Liver (tissue), 9 donors: ENCODE measurements around the gene ZNF678. TPM values are rescaled to one million over a fixed set of nuclear protein-coding genes. Genes with fewer than 3 reads are reported as not detected.
"Not testable (repeated sequence)": the region's sequence is repeated elsewhere in the genome, so short reads cannot be mapped to it uniquely, and the experiment has no call there.

Experiments
- DNase-seq: peaks from one replicate; pipeline ENCODE4 v3.0.0-alpha.2; 2017; ENCODE audit warnings: low spot score
- H3K27ac ChIP-seq, 2 donors: one replicate each; pipeline ENCODE4 v1.7.0; 2013; ENCODE audit warnings: inconsistent platforms in 2 of 2, low read length in 2 of 2, control low read depth in 1 of 2, low read depth in 1 of 2, mild to moderate bottlenecking in 1 of 2
- H3K27me3 ChIP-seq, 4 donors: one replicate each; pipeline versions ENCODE4 v1.6.1 to v1.7.0; 2013; ENCODE audit warnings: low read length in 3 of 4, inconsistent platforms in 1 of 4, mild to moderate bottlenecking in 1 of 4, moderate library complexity in 1 of 4; ENCODE audit not compliant: control insufficient read depth in 4 of 4, insufficient read depth in 4 of 4
- H3K36me3 ChIP-seq, 4 donors: one replicate each; pipeline versions ENCODE4 v1.6.1 to v1.7.0; 2013; ENCODE audit warnings: low read length in 3 of 4, mild to moderate bottlenecking in 3 of 4, low read depth in 1 of 4, moderate library complexity in 1 of 4; ENCODE audit not compliant: control insufficient read depth in 4 of 4, insufficient read depth in 3 of 4
- H3K4me1 ChIP-seq, 4 donors: one replicate each; pipeline versions ENCODE4 v1.6.1 to v1.7.0; 2013; ENCODE audit warnings: low read length in 3 of 4, mild to moderate bottlenecking in 3 of 4, moderate library complexity in 1 of 4; ENCODE audit not compliant: control insufficient read depth in 4 of 4, insufficient read depth in 4 of 4
- H3K4me3 ChIP-seq, 3 donors: one replicate each; pipeline versions ENCODE4 v1.6.1 to v1.7.0; 2013; ENCODE audit warnings: low read length in 3 of 3, control low read depth in 1 of 3, low read depth in 1 of 3, mild to moderate bottlenecking in 1 of 3
- H3K9ac ChIP-seq, 2 donors: one replicate each; pipeline ENCODE4 v1.7.0; 2013; ENCODE audit warnings: low read length in 2 of 2, mild to moderate bottlenecking in 2 of 2, moderate library complexity in 2 of 2, control low read depth in 1 of 2, low read depth in 1 of 2
- H3K9me3 ChIP-seq, 4 donors: one replicate each; pipeline versions ENCODE4 v1.6.1 to v1.7.0; 2013; ENCODE audit warnings: low read length in 3 of 4; ENCODE audit not compliant: control insufficient read depth in 4 of 4
- ATF3 ChIP-seq: IDR thresholded peaks from 2 replicates; pipeline ENCODE4 v1.6.1; 2016; ENCODE audit warnings: antibody characterized with exemption
- CTCF ChIP-seq: fragments of 150-350 bp; IDR thresholded peaks from 2 replicates; pipeline ENCODE4 v1.5.1; 2017; ENCODE audit warnings: improper control_type of control experiment, low read depth, low read length; ENCODE audit not compliant: missing input control
- EGR1 ChIP-seq, 2 donors: IDR thresholded peaks; 2 replicates each; pipeline ENCODE4 v1.6.1; 2016 to 2018; ENCODE audit warnings: antibody characterized with exemption in 2 of 2, low read depth in 2 of 2
- FOXA2 ChIP-seq: IDR thresholded peaks from 2 replicates; pipeline ENCODE4 v1.6.1; 2016; ENCODE audit warnings: antibody characterized with exemption
- HNF4G ChIP-seq: IDR thresholded peaks from 2 replicates; pipeline ENCODE4 v1.6.1; 2016; ENCODE audit warnings: antibody characterized with exemption
- MAX ChIP-seq: IDR thresholded peaks from 2 replicates; pipeline ENCODE4 v1.6.1; 2016; ENCODE audit warnings: antibody characterized with exemption
- NR2F2 ChIP-seq: IDR thresholded peaks from 2 replicates; pipeline ENCODE4 v1.6.1; 2016; ENCODE audit warnings: antibody characterized with exemption
- RAD21 ChIP-seq, 2 donors: IDR thresholded peaks; 2 replicates each; pipeline ENCODE4 v1.6.1; 2016; ENCODE audit warnings: antibody characterized with exemption in 2 of 2, mild to moderate bottlenecking in 2 of 2
- REST ChIP-seq: IDR thresholded peaks from 2 replicates; pipeline ENCODE4 v1.6.1; 2016; ENCODE audit warnings: antibody characterized with exemption, mild to moderate bottlenecking
- RXRA ChIP-seq, 2 donors: IDR thresholded peaks; 2 replicates each; pipeline ENCODE4 v1.6.1; 2017 to 2018; ENCODE audit warnings: antibody characterized with exemption in 2 of 2, mild to moderate bottlenecking in 1 of 2
- SP1 ChIP-seq: IDR thresholded peaks from 2 replicates; pipeline ENCODE4 v1.6.1; 2018; ENCODE audit warnings: antibody characterized with exemption, mild to moderate bottlenecking
- TAF1 ChIP-seq: conservative IDR thresholded peaks from 2 replicates; pipeline ENCODE4 v1.6.1; 2016; ENCODE audit warnings: antibody characterized with exemption, mild to moderate bottlenecking
- YY1 ChIP-seq: IDR thresholded peaks from 2 replicates; pipeline ENCODE4 v1.6.1; 2016; ENCODE audit warnings: antibody characterized with exemption, mild to moderate bottlenecking
- ZBTB33 ChIP-seq: IDR thresholded peaks from 2 replicates; pipeline ENCODE4 v1.6.1; 2016; ENCODE audit warnings: antibody characterized with exemption
- WGBS: extraction: QIAGEN DNeasy Blood & Tissue Kit; methylation state at CpG from one replicate; pipeline ENCODE4 v1.1.7; 2013; 5-methylcytosine and 5-hydroxymethylcytosine counted together
- polyA plus RNA-seq, 2 donors: library from polyadenylated mRNA; stranded (reverse) in 1 of 2; unstranded in 1 of 2; fragments of 200-250 nt in 1 of 2; fragments of >200 nt in 1 of 2; fragmentation: Nextera tagmentation in 1 of 2; extraction: Ambion mirVana in 1 of 2; gene quantifications; one replicate each; pipeline versions ENCODE4 v1.2.1 to v1.2.3, GENCODE V29; 2013 to 2015
- total RNA-seq, 2 donors: library from RNA; depleted of rRNA; stranded (reverse); fragments of >200 nt; gene quantifications; one replicate each; pipeline ENCODE4 v1.2.3, GENCODE V29; 2014
- donor health status: healthy.
- donor health status: healthy.
- donor health status: healthy.
- donor health status: healthy.
- donor health status: healthy.

Gene ZNF678
- total and polyA plus RNA-seq, 4 donors: 0.76 to 16.6 (median 4.2) TPM

GRCh38 chr1:227697321-227697864 is 134.0 kb downstream of the ZNF678 start:
- Histone ChIP-seq H3K4me3 (peak overlapping the region in 2 of 3 donors; percentile 9 to 20), H3K9me3 (peaks cover 20 to 51% (median 35%) of the 10 kb centered on the region in 4 donors), H3K36me3 (no peaks in the 10 kb centered on the region), H3K27me3 (no peaks in the 10 kb centered on the region), H3K27ac (no peak overlapping the region), H3K4me1 (no peaks in the 10 kb centered on the region), H3K9ac (no peak overlapping the region)
- no peak for DNase-seq
- 80% methylated on average over 3 of the region's 3 CpGs for WGBS
- TF ChIP-seq MAX: no peak
- TF ChIP-seq CTCF: no peak
- no peak for TF ChIP-seq RAD21 (IDR thresholded peaks at IDR 0.05)
- TF ChIP-seq REST: no peak
- TF ChIP-seq HNF4G: no peak
- no peak for TF ChIP-seq TAF1
- no peak for TF ChIP-seq RXRA (IDR thresholded peaks at IDR 0.05)
- TF ChIP-seq NR2F2: no peak
- no peak for TF ChIP-seq ATF3
- no peak for TF ChIP-seq FOXA2

GRCh38 chr1:227701631-227702030 is 138.3 kb downstream of the ZNF678 start:
- not testable (repeated sequence) for H3K27ac ChIP-seq, H3K36me3 ChIP-seq, H3K9ac ChIP-seq, DNase-seq, H3K4me1 ChIP-seq, H3K4me3 ChIP-seq, H3K27me3 ChIP-seq
- peaks cover 12 to 23% (median 17%) of the 10 kb centered on the region in 4 donors for H3K9me3 ChIP-seq
- WGBS: 69% methylated on average over 1 of the region's 1 CpG

GRCh38 chr1:227707846-227708245 is 144.5 kb downstream of the ZNF678 start:
- Histone ChIP-seq H3K4me1 (no peaks in the 10 kb centered on the region), H3K27me3 (no peaks in the 10 kb centered on the region), H3K36me3 (no peaks in the 10 kb centered on the region), H3K27ac (no peak overlapping the region), H3K9me3 (peaks cover 0 to 9% (median 4%) of the 10 kb centered on the region in 4 donors), H3K9ac (no peak overlapping the region), H3K4me3 (peak overlapping the region in 1 of 3 donors; percentile 42)
- TF ChIP-seq FOXA2 (no peak), YY1 (no peak), HNF4G (no peak), NR2F2 (no peak), ZBTB33 (no peak), SP1 (no peak), EGR1 (IDR thresholded peaks at IDR 0.05; ENCODE audit: low read depth in 2 of 2) (no peak)
- no peak for DNase-seq
- WGBS: 40% methylated on average over 1 of the region's 1 CpG
